PC-3 (cell line): ENCODE data around the gene SLC25A19.

ENCODE experiments used
- EZH2phosphoT487 ChIP-seq: fragments of 300-600 bp; sonication (generic); IDR thresholded peaks from 2 replicates; pipeline ENCODE4 v1.6.1; 2018; ENCODE audit warnings: mild to moderate bottlenecking, antibody characterized with exemption, low read length, borderline replicate concordance
- TF ChIP-seq, protein P1 (sequence below): fragments of 300-600 bp; sonication (generic); conservative IDR thresholded peaks from 2 replicates; pipeline ENCODE4 v1.5.1; 2017; ENCODE audit warnings: antibody characterized with exemption, low read depth, mild to moderate bottlenecking, low read length

DNA sequence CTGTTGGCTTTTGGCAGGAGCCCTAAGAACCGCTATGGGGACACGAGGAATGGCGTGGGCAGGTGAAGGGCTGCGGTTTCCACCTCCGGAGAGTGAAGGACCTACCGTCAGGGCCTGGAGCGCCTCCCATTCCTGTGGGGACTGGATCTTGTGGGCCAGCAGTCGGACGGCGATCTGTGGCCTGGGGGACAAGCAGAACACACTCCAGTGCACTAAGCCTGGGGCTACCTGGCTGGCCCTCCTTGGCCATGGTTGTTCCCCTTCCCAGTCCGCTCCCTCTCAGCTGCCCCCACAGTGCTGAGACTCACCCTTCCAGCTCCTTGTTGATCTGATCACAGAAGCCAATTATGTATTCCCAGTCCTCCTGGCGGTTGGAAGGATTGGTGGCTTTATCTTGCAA, 42.8 kb downstream of the SLC25A19 start:
- TF ChIP-seq, protein P1, sequence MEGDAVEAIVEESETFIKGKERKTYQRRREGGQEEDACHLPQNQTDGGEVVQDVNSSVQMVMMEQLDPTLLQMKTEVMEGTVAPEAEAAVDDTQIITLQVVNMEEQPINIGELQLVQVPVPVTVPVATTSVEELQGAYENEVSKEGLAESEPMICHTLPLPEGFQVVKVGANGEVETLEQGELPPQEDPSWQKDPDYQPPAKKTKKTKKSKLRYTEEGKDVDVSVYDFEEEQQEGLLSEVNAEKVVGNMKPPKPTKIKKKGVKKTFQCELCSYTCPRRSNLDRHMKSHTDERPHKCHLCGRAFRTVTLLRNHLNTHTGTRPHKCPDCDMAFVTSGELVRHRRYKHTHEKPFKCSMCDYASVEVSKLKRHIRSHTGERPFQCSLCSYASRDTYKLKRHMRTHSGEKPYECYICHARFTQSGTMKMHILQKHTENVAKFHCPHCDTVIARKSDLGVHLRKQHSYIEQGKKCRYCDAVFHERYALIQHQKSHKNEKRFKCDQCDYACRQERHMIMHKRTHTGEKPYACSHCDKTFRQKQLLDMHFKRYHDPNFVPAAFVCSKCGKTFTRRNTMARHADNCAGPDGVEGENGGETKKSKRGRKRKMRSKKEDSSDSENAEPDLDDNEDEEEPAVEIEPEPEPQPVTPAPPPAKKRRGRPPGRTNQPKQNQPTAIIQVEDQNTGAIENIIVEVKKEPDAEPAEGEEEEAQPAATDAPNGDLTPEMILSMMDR, result no peak
- TF ChIP-seq EZH2phosphoT487, result no peak
